DMS114 treated with DMSO at 0.1 percent for 48 hours (cell line): ENCODE measurements around the gene METAP1.
"Not testable (repeated sequence)": the region's sequence is repeated elsewhere in the genome, so short reads cannot be mapped to it uniquely, and the experiment has no call there.

Experiments
- DNase-seq: peaks from one replicate; lab custom pipeline; 2025; ENCODE audit not compliant: unreplicated experiment; lab: John Stamatoyannopoulos, UW

The METAP1 gene

DNA sequence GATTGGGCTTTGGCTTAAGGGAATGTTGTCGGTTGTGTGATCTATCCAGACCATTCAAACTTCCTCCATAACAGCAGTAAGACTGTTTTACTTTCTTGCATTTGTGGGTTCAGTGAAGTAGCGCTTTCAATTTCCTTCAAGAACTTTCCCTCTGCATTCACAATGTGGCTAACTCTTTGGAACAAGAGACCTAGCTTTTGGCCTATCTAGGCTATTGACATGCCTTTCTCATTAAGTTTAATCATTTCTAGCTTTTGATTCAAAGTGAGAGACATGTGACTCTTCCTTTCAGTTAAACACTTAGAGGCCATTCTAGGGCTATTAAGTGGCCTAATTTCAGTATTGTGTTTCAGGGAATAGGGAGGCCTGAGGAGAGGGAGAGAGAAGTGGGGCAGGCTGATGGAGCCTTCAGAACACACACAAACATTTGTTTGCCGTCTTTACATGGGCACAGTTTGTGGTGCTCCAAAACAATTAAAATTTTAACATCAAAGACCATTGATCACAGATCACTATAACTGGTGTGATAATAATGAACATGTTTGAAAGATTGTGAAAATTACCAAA lies 59.0 kb downstream of the METAP1 start:
- DNase-seq: no peak

DNA sequence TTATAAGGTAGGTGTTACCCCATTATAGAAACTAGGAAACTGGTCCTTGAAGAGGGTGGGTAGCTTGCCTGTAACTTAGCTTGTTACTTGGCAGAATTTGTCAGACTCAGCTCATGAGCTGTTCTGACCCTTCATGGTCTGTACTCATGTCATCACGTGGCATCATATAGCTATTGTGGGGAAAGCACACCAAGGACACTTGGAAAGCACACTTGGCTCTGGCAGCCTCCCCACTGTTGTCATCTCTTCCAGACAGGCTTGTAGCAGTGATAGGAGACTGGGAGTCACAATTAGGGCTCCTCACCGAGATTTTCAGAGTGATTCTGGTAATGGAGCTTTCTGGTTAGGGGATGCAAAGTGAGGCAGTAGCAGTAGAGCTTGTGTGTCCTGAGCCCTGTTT lies 62.7 kb downstream of the METAP1 start:
- no peak for DNase-seq

DNA sequence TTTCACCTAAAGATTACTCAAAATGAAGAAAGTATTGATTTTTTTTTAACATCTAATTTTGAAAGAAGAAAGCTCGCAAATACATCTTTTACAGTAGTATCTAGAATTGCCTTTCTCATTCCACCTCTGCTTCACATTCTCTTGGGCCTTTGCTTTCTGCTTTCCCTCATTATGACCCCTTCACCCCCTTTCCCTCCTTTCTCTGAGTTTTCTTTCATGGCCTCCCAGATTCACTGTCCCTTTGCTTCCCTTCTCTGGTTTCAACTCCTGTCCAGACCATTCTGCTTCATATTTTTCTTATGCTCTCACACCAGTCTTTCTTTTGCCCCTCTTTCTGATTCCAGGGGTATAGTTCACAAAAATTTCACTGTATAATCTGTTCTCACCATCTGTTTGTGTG lies 64.0 kb downstream of the METAP1 start:
- DNase-seq: no peak

DNA sequence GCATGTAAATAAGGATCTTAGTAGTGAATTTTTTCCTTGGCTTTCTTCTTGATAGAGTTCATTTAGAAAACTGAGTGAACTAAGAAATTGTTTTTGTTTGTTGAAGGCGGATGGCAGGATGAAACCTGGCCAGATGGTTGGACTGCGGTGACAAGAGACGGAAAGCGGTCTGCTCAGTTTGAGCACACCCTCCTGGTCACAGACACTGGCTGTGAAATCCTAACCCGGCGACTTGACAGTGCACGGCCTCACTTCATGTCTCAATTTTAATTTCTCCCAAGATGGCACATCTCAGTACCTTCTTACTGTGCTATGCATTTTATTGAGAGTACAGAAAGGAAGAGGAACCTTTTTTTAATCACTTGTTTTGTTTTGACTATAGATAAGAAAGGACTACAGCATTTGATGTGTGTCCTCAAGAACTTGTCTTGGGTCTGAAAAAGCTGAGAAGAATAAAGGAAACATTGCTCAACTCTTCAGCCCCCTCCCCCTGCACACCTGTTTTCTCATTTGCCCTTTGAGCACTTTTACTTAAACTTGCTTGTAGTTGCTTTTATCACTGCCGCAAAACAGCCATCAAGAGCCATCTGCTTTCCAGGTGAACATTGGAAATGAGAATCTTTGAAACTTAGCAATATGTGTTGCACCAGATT lies 65.7 kb downstream of the METAP1 start:
- no peak for DNase-seq

DNA sequence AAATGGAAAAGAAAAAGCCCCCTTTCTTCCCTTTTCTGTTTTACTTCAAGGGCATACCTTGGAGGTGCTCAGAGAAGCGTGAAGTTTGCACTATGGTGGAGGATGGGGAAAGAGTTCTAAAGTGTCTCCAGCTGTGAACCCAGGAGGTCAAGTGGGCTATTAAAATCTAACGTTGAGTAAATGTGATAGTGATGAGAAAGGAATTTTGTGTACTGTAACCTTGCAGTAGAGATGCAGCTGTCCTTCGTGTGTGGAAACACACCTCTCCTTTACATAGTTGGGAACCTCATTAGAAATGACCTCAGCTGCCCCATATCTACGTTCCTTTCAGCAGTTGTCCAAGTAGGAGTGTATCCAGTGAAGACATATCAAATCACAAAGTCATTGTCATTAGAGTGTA lies 66.6 kb downstream of the METAP1 start:
- no peak for DNase-seq

DNA sequence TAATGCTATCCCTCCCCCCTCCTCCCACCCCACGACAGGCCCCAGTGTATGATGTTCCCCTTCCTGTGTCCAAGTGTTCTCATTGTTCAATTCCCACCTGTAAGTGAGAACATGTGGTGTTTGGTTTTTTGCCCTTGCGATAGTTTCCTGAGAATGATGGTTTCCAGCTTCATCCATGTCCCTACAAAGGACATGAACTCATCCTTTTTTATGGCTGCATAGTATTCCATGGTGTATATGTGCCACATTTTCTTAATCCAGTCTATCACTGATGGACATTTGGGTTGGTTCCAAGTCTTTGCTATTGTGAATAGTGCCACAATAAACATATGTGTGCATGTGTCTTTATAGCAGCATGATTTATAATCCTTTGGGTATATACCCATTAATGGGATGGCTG lies 70.0 kb downstream of the METAP1 start:
- not testable (repeated sequence) for DNase-seq

DNA sequence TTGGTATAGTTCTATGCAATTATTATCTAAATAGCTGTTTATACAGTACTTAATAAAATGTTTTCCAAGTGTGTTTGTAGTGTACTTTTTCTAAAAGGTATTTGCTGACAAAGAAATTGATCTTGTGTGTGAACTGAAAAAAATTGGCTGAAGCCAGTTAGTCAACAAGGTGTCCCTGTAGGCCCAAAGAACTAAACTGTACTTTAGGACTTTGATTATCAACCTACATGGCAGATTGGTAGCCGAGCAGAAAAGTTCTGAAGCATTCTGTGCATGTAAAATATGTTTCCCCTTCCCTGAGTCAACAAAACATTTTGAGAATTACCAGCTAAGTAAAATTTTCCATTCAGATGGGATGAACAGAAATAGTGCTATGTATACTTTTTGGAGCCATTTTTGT lies 72.1 kb downstream of the METAP1 start:
- no peak for DNase-seq

DNA sequence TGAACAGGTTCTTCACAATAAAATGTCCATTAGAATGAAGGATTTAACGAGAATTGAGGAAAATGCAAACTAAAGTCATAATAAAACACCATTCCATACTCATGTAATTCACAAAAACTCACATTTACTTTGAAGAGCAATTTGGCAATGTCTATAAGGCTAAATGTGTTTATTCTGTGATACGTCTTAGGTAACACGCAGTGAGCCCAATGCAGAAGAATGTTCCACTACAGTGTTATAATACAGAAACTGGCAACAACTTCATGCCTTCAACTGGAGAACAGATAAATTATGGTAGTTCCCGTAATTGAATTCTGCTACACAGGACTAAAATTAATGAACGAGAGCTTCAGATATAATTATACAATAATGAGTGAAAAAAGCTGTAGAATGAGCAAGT lies 75.6 kb downstream of the METAP1 start:
- no peak for DNase-seq

DNA sequence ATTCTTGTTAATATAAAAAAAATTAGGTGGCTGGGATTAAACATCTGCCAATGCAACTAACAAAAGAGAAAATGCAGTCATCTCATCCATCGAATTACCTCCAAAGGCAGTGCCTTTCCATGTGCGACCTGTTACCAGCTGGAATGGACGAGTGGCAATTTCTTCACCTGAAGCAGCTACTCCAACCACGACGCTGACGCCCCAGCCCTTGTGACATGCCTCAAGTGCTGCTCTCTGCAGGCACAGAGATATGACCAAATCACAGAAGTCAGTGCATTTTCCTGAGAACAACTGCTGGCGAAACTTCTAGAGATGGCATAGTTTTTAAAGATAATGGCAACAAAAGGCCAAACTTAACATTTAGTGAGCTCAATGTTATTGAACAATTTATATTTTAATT lies 79.3 kb downstream of the METAP1 start:
- DNase-seq: no peak

DNA sequence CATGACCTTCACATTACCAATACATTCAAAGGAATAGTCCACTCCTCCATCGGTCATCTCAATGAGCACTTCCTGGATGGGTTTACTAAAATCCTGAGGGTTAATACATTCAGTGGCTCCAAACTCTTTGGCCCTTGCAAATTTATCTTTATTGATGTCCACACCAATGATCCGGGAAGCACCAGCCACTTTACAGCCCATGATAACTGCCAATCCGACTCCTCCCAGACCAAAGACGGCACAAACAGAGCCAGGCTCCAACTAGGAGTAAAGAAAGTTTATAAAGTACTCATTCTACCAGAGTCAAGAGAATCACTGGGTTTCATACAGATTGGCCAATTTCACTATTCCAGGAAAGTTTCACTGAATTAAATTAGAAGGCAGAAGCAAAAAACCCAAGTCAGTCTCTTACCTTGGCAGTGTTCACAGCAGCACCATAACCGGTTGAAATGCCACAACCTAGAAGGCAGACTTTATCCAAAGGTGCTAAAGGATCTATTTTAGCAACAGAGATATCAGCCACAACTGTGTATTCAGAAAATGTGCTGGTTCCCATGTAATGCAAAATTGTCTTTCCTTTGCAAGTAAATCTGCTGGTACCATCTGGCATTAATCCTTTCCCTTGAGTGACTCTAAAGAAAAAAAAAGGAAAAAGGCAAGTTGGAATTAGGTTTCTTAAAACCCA lies 80.9 kb downstream of the METAP1 start:
- DNase-seq: no peak

DNA sequence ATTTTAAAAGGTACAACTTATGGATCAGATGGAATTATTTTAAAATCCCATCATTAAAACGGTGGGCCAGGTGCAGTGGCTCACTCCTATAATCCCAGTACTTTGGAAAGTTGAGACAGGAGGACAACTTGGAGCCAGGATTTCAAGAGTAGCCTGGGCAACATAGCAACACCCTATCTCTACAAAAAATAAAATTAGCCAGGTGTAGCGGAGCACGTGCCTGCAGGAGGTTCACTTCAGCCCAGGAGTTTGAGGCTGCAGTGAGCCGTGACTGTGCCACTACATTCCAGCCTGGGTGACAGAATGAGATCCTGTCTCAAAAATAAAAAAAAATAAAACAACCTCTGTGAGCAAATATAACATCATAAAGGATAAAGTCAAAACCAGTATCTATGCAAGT lies 81.7 kb downstream of the METAP1 start:
- no peak for DNase-seq

DNA sequence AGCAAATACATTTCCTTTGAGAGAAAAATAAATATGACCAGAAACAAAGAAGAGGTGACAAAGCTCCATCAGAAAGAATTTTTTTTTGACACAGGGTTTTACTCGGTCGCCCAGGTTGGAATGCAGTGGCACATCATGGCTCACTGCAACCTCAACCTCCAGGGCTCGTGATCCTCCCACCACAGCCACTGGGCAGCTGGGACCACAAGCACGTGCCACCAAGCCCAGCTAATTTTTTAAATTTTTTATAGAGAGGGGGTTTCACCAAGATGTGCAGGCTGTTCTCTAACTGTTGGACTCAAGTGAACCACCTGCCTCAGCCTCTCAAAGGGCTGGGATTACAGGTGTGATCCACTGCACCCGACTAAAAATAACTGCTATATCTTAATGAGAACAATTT lies 82.8 kb downstream of the METAP1 start:
- DNase-seq: no peak

DNA sequence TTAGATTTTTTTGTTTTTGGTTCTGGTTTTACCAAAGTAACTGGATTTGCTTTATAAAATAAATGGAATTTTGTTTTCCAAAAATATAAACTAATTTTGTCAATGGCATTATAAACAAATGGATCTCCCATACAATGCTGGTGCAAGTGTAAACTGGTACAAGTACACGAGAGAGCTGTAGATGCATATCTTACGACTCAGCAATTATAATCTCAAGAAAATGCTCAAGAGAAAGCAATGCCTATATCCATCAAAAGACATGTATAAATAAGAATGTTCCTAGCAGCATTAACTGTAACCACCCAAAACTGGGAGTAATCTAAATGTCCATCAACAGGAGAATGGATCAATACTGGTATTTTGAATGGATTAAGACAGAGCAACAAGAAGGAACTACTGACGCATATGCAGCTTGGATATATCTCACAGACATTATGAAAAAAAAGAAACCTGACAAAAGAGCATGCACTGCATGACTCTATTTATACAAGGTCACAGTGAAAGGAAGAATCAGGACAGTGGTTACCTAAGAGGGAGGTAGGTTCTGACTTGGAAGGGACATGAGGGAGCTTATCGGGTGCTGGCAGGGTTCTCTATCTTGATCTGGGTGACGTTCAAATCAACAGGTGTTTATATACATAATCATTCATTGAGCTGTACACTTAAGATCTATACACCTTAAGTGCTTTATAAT lies 83.6 kb downstream of the METAP1 start:
- no peak for DNase-seq

DNA sequence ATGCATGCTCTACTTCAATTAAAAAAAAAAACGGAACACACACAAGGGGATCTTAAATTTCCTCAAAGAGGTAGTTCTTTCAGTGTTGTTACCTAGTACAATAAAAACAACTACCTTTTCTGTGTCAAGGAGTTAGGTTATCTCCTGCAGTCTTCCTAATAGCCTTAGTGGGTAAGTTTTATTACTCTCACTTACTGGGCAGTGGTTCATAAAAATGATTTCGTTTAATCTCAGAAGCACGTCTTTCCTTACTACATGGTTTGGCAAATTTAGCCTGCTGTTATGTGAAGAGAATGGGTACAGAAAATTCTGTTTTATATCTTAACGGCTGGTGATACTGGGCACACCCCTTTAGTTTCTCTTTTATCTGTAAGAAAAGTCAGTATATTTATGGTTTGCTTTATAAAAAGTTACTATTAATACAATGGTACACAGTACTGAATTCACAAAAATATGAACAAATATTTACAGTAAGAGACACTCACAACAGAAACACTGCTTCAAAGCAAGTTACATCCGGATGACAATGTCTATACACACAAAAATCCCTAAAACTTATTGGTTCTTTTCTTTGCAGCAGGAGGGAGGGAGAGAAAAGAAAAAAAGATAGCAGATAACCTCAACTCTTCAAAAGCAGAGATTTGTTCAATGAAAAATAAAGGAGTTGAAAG lies 84.2 kb downstream of the METAP1 start:
- DNase-seq: no peak

DNA sequence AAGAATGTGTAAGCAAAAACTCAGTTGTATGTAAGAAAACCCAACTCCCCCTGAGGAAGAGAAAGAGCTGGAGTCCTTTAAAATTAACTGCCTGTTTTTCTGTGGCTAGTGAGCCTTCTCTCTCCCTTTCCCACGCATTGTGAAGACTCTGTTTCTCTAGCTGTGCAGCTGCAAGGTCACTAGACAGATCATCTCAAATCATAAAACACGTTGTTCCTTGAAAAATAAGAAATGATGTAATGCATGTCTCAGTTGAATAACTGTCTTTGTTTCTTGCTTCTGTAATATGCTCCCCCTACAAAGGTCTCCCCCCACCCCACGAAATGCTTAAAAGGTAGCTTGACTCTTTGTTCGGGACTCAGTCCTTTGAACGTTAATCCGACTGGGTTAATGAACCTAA lies 85.3 kb downstream of the METAP1 start:
- DNase-seq: not testable (repeated sequence)

DNA sequence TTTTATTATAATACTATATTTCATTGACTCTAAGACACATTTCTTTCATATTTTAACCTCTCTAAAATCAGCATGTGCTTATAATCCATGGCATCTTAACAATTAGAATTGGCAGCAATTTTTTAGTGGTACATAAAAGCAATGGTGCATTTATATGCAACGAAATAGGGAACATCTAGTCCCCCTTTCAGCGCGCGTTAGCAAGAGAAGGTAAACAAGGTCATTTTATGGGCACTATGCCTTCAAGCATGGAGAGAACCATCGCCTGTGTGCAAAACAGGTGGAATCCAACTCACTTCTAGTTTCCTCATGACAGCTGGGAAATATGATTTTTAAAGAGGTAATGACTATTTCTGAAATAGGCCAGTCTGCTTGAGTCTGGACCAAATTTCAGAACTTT lies 86.7 kb downstream of the METAP1 start:
- no peak for DNase-seq

DNA sequence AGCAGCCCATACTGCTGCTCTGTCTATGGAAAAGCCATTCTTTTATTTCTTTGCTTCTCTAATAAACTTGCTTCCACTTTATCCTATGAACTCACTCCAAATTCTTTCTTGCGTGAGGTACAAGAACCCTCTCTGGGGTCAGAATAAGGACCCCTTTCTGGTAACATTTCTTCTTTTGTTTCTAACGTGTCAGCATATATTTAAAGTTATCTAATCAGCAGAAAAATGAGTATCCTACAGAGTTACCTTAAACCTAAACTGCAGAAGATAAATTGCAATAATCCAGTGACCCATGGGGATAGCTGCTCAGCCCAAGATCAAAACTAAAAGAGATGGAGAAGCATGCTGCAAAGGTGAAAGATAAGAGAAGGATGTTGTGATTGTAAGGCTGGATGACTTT lies 89.1 kb downstream of the METAP1 start:
- no peak for DNase-seq

DNA sequence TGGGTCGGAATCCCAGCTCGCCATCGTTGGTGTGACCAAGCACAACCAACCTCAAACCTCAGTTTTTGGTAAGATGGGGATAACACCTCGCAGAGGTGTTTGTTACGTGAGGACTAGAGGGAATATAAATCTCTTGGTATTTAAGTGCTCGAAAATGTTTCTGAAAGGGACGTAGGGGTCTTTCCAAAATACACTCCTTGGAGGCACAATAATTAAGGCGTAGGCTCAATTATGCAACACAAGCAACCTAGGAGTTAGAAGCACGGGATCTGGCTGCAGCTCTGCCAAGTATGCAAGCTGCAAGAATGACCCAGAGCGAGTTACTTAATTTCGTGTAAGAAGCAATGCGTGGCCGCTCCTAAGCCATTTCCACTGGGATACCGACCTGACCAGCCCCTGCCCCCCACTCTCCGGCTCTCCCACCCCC lies 92.5 kb downstream of the METAP1 start:
- no peak for DNase-seq

DNA sequence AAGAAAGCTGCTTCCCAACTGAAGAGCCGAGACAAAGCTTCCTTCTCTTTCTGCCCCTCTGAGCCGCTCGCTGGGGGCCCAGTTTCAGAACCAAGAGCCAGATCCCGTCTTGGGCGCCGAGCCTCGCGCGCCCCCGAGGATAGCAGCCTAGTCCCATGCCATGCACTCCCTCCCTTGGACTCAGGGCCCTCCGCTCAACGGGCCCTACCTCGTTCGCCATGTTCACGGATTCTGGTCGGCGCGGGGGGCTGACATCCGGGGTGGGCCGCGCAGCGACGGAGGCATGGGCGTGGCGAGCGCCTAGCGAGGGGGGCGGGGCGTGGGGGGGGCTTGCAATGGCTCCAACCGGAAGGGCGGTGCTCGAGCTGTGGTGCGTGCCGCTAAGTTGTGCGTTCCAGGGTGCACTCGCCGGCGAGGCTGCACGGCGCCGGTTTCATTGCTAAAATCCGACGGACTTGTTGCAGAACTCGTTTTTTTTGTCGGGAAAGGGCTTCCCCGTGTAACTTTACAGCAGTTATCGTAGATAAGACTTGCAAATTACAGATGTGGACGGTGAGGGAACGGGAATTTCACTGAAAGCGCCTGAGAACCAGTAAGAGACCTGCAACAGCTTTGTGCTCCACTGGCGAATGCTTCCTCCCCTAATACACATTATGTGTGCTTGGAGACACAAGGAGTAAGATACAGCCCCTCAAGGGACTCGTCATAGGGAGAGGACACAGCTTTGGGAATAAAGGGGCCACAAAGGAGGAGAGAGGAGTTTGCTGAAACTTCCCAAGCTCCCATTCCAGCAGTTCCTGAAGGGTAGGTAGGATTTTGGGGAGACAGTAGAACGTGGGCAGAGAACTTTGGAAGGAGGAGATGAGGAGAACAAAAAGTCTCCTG lies 93.2 kb downstream of the METAP1 start, which contains the start of gene ADH5:
Gene ADH5 (minus strand): TSS at position 308 of the 885 bp plus-strand sequence. CDS start 88 bp downstream, at position 220.
- DNase-seq: peak; percentile 18

DNA sequence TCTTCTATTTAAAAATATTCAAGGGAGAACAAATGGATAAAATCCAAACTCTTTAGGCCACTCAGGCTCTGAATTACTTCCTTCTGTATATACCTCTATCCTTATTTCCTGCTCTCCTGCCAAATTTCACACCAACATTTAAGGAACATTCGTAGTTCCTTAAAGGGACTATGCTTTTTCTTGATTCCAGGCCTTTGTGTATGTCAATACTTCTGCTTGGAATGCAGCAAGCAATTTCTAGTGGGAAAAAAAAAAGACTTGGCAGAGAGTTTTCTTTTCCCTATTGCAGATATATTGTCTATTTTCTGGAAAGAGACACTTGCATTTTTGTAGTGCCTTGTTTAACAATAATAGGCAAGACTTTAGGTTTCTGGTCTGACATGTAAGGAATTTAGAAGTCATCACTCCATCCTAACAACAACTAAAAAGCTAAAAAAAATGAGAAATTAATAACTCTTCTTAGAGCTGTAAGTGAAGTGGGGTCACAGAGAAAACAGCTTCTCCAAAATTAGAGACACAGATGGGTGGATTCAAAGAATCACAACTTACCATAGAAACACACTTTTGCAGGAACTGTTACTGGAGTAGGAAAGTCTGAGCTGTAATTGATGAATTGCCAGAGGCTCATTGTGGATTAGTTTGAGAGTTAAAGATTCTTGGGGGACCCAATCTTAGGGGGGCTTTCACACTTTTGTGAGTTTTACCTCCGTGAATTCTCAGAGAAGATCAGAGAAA lies 95.1 kb downstream of the METAP1 start:
- DNase-seq: no peak
